Loucy (cell line): ENCODE results near the gene GALNT3.

Source experiments
- EZH2phosphoT487 ChIP-seq: fragments of 200-600 bp; IDR thresholded peaks from 2 replicates; pipeline ENCODE4 v1.6.1; 2018; ENCODE audit warnings: antibody characterized with exemption, mild to moderate bottlenecking, moderate library complexity, borderline replicate concordance
- TF ChIP-seq, protein P1 (sequence below): fragments of 200-600 bp; sonication (generic); conservative IDR thresholded peaks from 2 replicates; pipeline ENCODE4 v1.5.1; 2014; ENCODE audit warnings: mild to moderate bottlenecking, antibody characterized with exemption, low read length

DNA sequence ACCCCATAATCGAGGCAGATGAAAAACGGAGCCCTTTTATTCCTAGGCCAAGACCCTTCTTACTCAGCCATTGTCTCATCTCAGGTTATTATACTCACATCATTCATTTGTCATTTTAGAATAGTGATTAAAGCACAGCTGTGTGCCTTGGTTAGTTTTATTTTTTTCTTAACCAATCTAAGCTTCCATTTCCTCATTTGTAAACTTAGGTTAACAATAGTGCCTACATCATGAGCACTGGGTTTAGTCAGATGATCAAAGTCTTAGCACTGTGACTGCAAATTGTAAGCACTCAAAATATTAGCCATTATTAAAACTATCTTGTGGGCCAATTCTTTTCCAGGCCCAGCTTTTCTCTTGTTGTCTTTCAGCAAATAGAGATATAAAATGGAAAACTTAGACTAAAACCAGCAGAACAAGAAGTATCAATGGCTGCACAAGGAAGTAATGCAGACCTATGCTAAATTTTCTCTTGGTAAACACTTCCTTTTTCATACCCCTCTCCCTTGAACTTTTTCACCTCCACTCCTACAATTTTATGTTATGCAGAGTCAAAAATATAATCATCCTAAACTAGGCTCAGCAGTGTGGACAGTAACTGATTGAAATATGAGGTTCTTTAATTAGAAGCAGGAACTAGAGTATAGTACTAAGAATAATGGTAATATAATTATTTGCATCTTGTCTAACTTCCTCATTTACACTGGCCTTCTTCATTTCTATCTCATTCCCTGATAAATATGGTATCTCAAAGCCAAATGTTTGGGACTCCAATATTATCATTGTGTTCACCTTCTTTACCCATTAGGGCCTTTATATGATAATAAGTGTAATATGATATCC, 21.5 kb upstream of the GALNT3 start:
- TF ChIP-seq EZH2phosphoT487, result no peak
- TF ChIP-seq, protein P1, sequence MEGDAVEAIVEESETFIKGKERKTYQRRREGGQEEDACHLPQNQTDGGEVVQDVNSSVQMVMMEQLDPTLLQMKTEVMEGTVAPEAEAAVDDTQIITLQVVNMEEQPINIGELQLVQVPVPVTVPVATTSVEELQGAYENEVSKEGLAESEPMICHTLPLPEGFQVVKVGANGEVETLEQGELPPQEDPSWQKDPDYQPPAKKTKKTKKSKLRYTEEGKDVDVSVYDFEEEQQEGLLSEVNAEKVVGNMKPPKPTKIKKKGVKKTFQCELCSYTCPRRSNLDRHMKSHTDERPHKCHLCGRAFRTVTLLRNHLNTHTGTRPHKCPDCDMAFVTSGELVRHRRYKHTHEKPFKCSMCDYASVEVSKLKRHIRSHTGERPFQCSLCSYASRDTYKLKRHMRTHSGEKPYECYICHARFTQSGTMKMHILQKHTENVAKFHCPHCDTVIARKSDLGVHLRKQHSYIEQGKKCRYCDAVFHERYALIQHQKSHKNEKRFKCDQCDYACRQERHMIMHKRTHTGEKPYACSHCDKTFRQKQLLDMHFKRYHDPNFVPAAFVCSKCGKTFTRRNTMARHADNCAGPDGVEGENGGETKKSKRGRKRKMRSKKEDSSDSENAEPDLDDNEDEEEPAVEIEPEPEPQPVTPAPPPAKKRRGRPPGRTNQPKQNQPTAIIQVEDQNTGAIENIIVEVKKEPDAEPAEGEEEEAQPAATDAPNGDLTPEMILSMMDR, result no peak
